A673 (cell line): ENCODE data around the gene EXT2. TPM values are rescaled to one million over a fixed set of nuclear protein-coding genes. Genes with fewer than 3 reads are reported as not detected.

Source experiments
- Bru-seq: library from RNA; stranded (reverse); fragments of 400-500 nt; gene quantifications from one replicate; lab custom pipeline; 2021; lab: Mats Ljungman, UMichigan
- BruChase-seq, 2 experiments: library from RNA; stranded (reverse); fragments of 400-500 nt; gene quantifications; one replicate each; lab custom pipeline; 2021; lab: Mats Ljungman, UMichigan
- BruUV-seq: library from RNA; stranded (reverse); fragments of 400-500 nt; replicated peaks from 2 replicates; lab custom pipeline; 2021; lab: Mats Ljungman, UMichigan
- CTCF ChIA-PET: fragments of 300-600 bp; sonication (Branson Sonifier 250); formaldehyde crosslinking; loops from one replicate; lab custom pipeline; 2022; ENCODE audit warnings: antibody characterized with exemption; lab: Charles Lee
- POLR2A ChIA-PET: fragments of 300-600 bp; sonication (Branson Sonifier 250); formaldehyde crosslinking; loops from one replicate; lab custom pipeline; 2022; ENCODE audit warnings: antibody characterized with exemption; ENCODE audit not compliant: low non-redundant PET; lab: Charles Lee
- DNase-seq: peaks from one replicate; pipeline ENCODE4 v3.0.0-alpha.2; 2015; ENCODE audit warnings: low spot score
- H3K27ac ChIP-seq: fragments of 200-600 bp; sonication (generic); 2 replicates; pipeline ENCODE4 v1.5.1; 2016; ENCODE audit warnings: mixed run types, low read depth, mild to moderate bottlenecking, mixed read lengths, antibody characterized with exemption, low read length; ENCODE audit not compliant: poor library complexity, severe bottlenecking
- H3K27me3 ChIP-seq: fragments of 200-600 bp; sonication (generic); replicated peaks from 2 replicates; pipeline ENCODE4 v1.6.1; 2017; ENCODE audit warnings: mixed run types, low read depth, mild to moderate bottlenecking, mixed read lengths, antibody characterized with exemption, low read length; ENCODE audit not compliant: insufficient read depth, poor library complexity
- H3K36me3 ChIP-seq: fragments of 200-600 bp; sonication (generic); 2 replicates; pipeline ENCODE4 v1.6.1; 2016; ENCODE audit warnings: mixed run types, mild to moderate bottlenecking, mixed read lengths, antibody characterized with exemption, low read length; ENCODE audit not compliant: insufficient read depth, poor library complexity, severe bottlenecking
- H3K4me1 ChIP-seq: fragments of 200-600 bp; sonication (generic); 2 replicates; pipeline ENCODE4 v1.6.1; 2017; ENCODE audit warnings: mixed run types, mild to moderate bottlenecking, mixed read lengths, antibody characterized with exemption, low read length; ENCODE audit not compliant: insufficient read depth, poor library complexity, severe bottlenecking
- H3K4me3 ChIP-seq: fragments of 200-600 bp; sonication (generic); 2 replicates; pipeline ENCODE4 v1.5.1; 2016; ENCODE audit warnings: low read depth, mixed run types, mild to moderate bottlenecking, mixed read lengths, low read length; ENCODE audit not compliant: poor library complexity, severe bottlenecking
- H3K9me3 ChIP-seq: fragments of 200-600 bp; sonication (generic); 2 replicates; pipeline ENCODE4 v1.6.1; 2016; ENCODE audit warnings: mixed run types, low read depth, mild to moderate bottlenecking, mixed read lengths, antibody characterized with exemption, low read length; ENCODE audit not compliant: poor library complexity, severe bottlenecking
- CTCF ChIP-seq: fragments of 300-800, 200-600 bp; sonication (generic); conservative IDR thresholded peaks from 2 replicates; pipeline ENCODE4 v1.5.1; 2017; ENCODE audit warnings: low read depth, mild to moderate bottlenecking, antibody characterized with exemption, low read length, moderate library complexity, mixed read lengths
- EZH2 ChIP-seq: fragments of 200-600 bp; sonication (generic); IDR thresholded peaks from 2 replicates; pipeline ENCODE4 v1.6.1; 2017; ENCODE audit warnings: borderline replicate concordance, low read depth, mild to moderate bottlenecking, mixed read lengths, antibody characterized with exemption, low read length; ENCODE audit not compliant: poor library complexity, severe bottlenecking
- intact Hi-C: fragments of 100-400 bp; cut with micrococcal nuclease; formaldehyde crosslinking; loops from one replicate; pipeline ENCODE4 v1.10.0; 2022; ENCODE audit not compliant: unreplicated experiment
- long read RNA-seq: library from polyadenylated mRNA; stranded (forward); transcript quantifications from one replicate; pipeline ENCODE4 v2.0.0, GENCODE V29; 2022
- total RNA-seq: library from RNA; stranded (reverse); gene quantifications from 2 replicates; pipeline ENCODE4 v1.2.3, GENCODE V29; 2021

EXT2 gene
- total RNA-seq (123 and 128 TPM in 2 replicates), Bru-seq, nascent RNA (percentile 92 among the genes with signal in this experiment), BruChase-seq, experiment 1, labeled RNA remaining after a 2-hour chase (percentile 84 among the genes with signal in this experiment), BruChase-seq, experiment 2, labeled RNA remaining after a 6-hour chase (percentile 79 among the genes with signal in this experiment)
- long read RNA-seq, transcript EXT2-203 (14 exons, 3,454 nt): minor isoform, 6 of 301 reads
- long read RNA-seq, transcript EXT2-210 (14 exons, 3,136 nt): major isoform, 230 of 301 reads
- long read RNA-seq, partial matches to known transcripts: 23 of 301 reads
- long read RNA-seq, other reads (novel, unspliced or antisense): 42 of 301 reads

- peaks cover 16% of the 10 kb centered on the region for H3K4me1 ChIP-seq
- peak; percentile 95 for DNase-seq
- H3K27me3 ChIP-seq: no peaks in the 10 kb centered on the region
- ChIA-PET POLR2A (no interaction called here), CTCF (interaction anchor here (0.5 to 2.8 kb wide), 12 partner anchors 9 to 524 kb away, joined by 3 to 50 read pairs (median 6); partner anchors contain the start of gene ACCS)
- H3K27ac ChIP-seq: peak within 1 kb of the TSS; percentile 72
- H3K9me3 ChIP-seq: no peaks in the 10 kb centered on the region
- H3K4me3 ChIP-seq: peak within 1 kb of the TSS; percentile 66
- intact Hi-C loops: loop anchor here (10.0 kb wide), 1 partner anchor 819 kb away; no protein-coding TSS in a partner anchor
- no TSS peak for BruUV-seq
- H3K36me3 ChIP-seq: peaks cover 6% of the 10 kb centered on the region
- TF ChIP-seq EZH2 (no peak), CTCF (peak; percentile 100)
Measured at GRCh38 chr11:44095506-44096359, at the start of gene EXT2. Gene EXT2 (plus strand): TSS chr11:44095678. CDS start chr11:44107713, 12,035 bp downstream.

- Histone ChIP-seq H3K36me3 (no peaks in the 10 kb centered on the region), H3K27ac (no peak overlapping the region), H3K27me3 (peaks cover 3% of the 10 kb centered on the region), H3K9me3 (no peaks in the 10 kb centered on the region), H3K4me3 (no peak overlapping the region), H3K4me1 (no peaks in the 10 kb centered on the region)
- TF ChIP-seq CTCF (no peak), EZH2 (no peak)
- BruUV-seq: no TSS peak
- intact Hi-C loops: no loop called here
- CTCF ChIA-PET: no interaction called here
- POLR2A ChIA-PET: no interaction called here
- DNase-seq: no peak
Measured at GRCh38 chr11:44046182-44046581, 49.3 kb upstream of the EXT2 start.

- CTCF ChIA-PET: no interaction called here
- BruUV-seq: no TSS peak
- TF ChIP-seq EZH2 (no peak), CTCF (no peak)
- Histone ChIP-seq H3K36me3 (no peaks in the 10 kb centered on the region), H3K4me1 (no peaks in the 10 kb centered on the region), H3K9me3 (no peaks in the 10 kb centered on the region), H3K27ac (no peak overlapping the region), H3K4me3 (no peak overlapping the region), H3K27me3 (peaks cover 3% of the 10 kb centered on the region)
- intact Hi-C loops: no loop called here
- POLR2A ChIA-PET: no interaction called here
- DNase-seq: no peak
Measured at GRCh38 chr11:44047298-44047697, 48.2 kb upstream of the EXT2 start.
